Activated CD4-positive, alpha-beta T cell treated with anti-CD3 and anti-CD28 coated beads, Interleukin-2, amount 10 ng/mL, durations not matched to agents 7 days and 5 days (primary cell): ENCODE results near the gene GPRIN3. TPM values are rescaled to one million over a fixed set of nuclear protein-coding genes. Genes with fewer than 3 reads are reported as not detected.
"Not testable (repeated sequence)": the region's sequence is repeated elsewhere in the genome, so short reads cannot be mapped to it uniquely, and the experiment has no call there.

Source experiments
- CTCF ChIA-PET: fragments of 350-600 bp; sonication (Branson Sonifier 250); formaldehyde crosslinking; loops from one replicate; lab custom pipeline; 2021; ENCODE audit warnings: antibody characterized with exemption; lab: Charles Lee
- POLR2A ChIA-PET: fragments of 350-600 bp; sonication (Branson Sonifier 250); formaldehyde crosslinking; loops from one replicate; lab custom pipeline; 2021; ENCODE audit warnings: antibody characterized with exemption; lab: Charles Lee
- DNase-seq: peaks from one replicate; pipeline ENCODE4 v3.0.0-alpha.2; 2020
- H3K27ac Mint-ChIP-seq: one replicate; pipeline ENCODE4 v1.8.0; 2021; ENCODE audit warnings: mild to moderate bottlenecking, moderate library complexity, mixed read lengths
- H3K27me3 Mint-ChIP-seq: one replicate; pipeline ENCODE4 v1.8.0; 2021; ENCODE audit warnings: mixed read lengths
- H3K36me3 Mint-ChIP-seq: one replicate; pipeline ENCODE4 v1.8.0; 2021; ENCODE audit warnings: low read depth, mixed read lengths
- H3K4me1 Mint-ChIP-seq: one replicate; pipeline ENCODE4 v1.8.0; 2021; ENCODE audit warnings: mixed read lengths
- H3K4me3 Mint-ChIP-seq: one replicate; pipeline ENCODE4 v1.8.0; 2021; ENCODE audit warnings: mild to moderate bottlenecking, moderate library complexity, mixed read lengths
- H3K9me3 Mint-ChIP-seq: one replicate; pipeline ENCODE4 v1.8.0; 2021; ENCODE audit warnings: mixed read lengths
- total RNA-seq, 2 experiments: library from RNA; stranded (reverse); gene quantifications; one replicate each; pipeline ENCODE4 v1.2.3, GENCODE V29; 2021

GPRIN3 gene
- total RNA-seq, 2 experiments from 2014 or later = 51.1 to 57.4 TPM

- CTCF ChIA-PET = no interaction called here
- POLR2A ChIA-PET = no interaction called here
- H3K4me3 Mint-ChIP-seq = no peak overlapping the region
Measured at GRCh38 chr4:89268679-89269078, 38.9 kb downstream of the GPRIN3 start.

GRCh38 chr4:89267846-89268245 is 39.8 kb downstream of the GPRIN3 start:
- H3K27ac Mint-ChIP-seq = no peak overlapping the region
- peaks cover 46% of the 10 kb centered on the region for H3K4me1 Mint-ChIP-seq
- no peaks in the 10 kb centered on the region for H3K27me3 Mint-ChIP-seq
- DNase-seq = no peak
- ChIA-PET CTCF (no interaction called here), POLR2A (no interaction called here)
- H3K36me3 Mint-ChIP-seq = peaks cover 69% of the 10 kb centered on the region
- peaks cover 16% of the 10 kb centered on the region for H3K9me3 Mint-ChIP-seq
- no peak overlapping the region for H3K4me3 Mint-ChIP-seq

More at GRCh38 chr4:89268679-89269078, 38.9 kb downstream of the GPRIN3 start:
- H3K9me3 Mint-ChIP-seq = peaks cover 16% of the 10 kb centered on the region
- peaks cover 68% of the 10 kb centered on the region for H3K36me3 Mint-ChIP-seq
- H3K27me3 Mint-ChIP-seq = no peaks in the 10 kb centered on the region
- DNase-seq = no peak
- peaks cover 40% of the 10 kb centered on the region for H3K4me1 Mint-ChIP-seq
- H3K27ac Mint-ChIP-seq = no peak overlapping the region

- H3K27ac Mint-ChIP-seq = no peak overlapping the region
- ChIA-PET CTCF (no interaction called here), POLR2A (no interaction called here)
- no peaks in the 10 kb centered on the region for H3K27me3 Mint-ChIP-seq
- no peak for DNase-seq
- no peak overlapping the region for H3K4me3 Mint-ChIP-seq
- H3K9me3 Mint-ChIP-seq = peaks cover 13% of the 10 kb centered on the region
- H3K4me1 Mint-ChIP-seq = peaks cover 44% of the 10 kb centered on the region
- H3K36me3 Mint-ChIP-seq = peaks cover 67% of the 10 kb centered on the region
Measured at GRCh38 chr4:89267392-89267791, 40.2 kb downstream of the GPRIN3 start.

- H3K9me3 Mint-ChIP-seq = peaks cover 12% of the 10 kb centered on the region
- peaks cover 39% of the 10 kb centered on the region for H3K4me1 Mint-ChIP-seq
- H3K4me3 Mint-ChIP-seq = no peak overlapping the region
- no peak for DNase-seq
- H3K27ac Mint-ChIP-seq = no peak overlapping the region
- H3K27me3 Mint-ChIP-seq = no peaks in the 10 kb centered on the region
- peaks cover 63% of the 10 kb centered on the region for H3K36me3 Mint-ChIP-seq
- ChIA-PET CTCF (no interaction called here), POLR2A (no interaction called here)
Measured at GRCh38 chr4:89266128-89266527, 41.5 kb downstream of the GPRIN3 start.

- peaks cover 63% of the 10 kb centered on the region for H3K36me3 Mint-ChIP-seq
- H3K27ac Mint-ChIP-seq = no peak overlapping the region
- H3K9me3 Mint-ChIP-seq = peaks cover 10% of the 10 kb centered on the region
- H3K27me3 Mint-ChIP-seq = no peaks in the 10 kb centered on the region
- peaks cover 53% of the 10 kb centered on the region for H3K4me1 Mint-ChIP-seq
- ChIA-PET POLR2A (no interaction called here), CTCF (interaction anchor here (1.2 to 1.6 kb wide), 2 partner anchors 20 to 24 kb away, joined by 3 to 7 read pairs; no protein-coding TSS in a partner anchor)
- no peak overlapping the region for H3K4me3 Mint-ChIP-seq
- no peak for DNase-seq
Measured at GRCh38 chr4:89263265-89263664, 44.3 kb downstream of the GPRIN3 start.

DNA sequence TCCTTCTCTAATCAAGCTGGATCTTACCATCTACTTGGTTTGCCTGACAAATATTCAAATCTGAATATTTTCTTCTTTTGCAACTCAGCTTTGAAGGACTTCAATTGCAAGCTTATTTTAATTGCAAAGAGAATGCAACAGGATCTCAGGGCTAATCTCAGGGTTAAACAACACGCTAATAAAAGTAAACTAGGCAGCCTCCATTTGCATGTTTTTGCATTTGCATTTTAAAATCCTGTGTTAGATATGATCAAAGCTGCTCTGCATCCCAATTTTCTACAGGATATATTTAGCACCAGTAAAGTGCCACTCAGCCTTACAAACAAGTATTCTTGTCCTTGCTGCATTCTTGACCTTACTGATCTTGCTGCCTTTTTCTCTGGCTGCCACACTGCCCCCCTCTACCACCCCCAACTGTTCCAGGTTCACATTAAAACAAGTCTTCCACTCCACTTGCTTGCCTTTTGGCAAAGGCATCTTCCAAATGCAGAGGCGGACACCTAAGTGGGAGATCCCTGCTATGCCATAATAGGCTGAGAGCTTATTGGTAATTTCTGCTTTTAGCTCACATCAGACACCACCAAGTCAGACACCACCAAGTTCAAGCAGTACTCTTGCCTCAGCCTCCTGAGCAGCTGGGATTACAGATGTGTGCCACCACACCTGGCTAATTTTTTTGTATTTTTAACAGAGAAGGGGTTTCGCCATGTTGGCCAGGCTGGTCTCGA is 48.1 kb downstream of the GPRIN3 start:
- DNase-seq = no peak
- no peak overlapping the region for H3K4me3 Mint-ChIP-seq
- ChIA-PET CTCF (interaction anchor here (1.0 to 1.4 kb wide), 5 partner anchors 9 to 176 kb away, joined by 3 to 5 read pairs (median 4); no protein-coding TSS in a partner anchor), POLR2A (no interaction called here)
- H3K27ac Mint-ChIP-seq = peak overlapping the region; percentile 14
- H3K27me3 Mint-ChIP-seq = no peaks in the 10 kb centered on the region
- peaks cover 81% of the 10 kb centered on the region for H3K4me1 Mint-ChIP-seq
- peaks cover 66% of the 10 kb centered on the region for H3K36me3 Mint-ChIP-seq
- H3K9me3 Mint-ChIP-seq = peaks cover 9% of the 10 kb centered on the region

GRCh38 chr4:89258506-89258905 is 49.1 kb downstream of the GPRIN3 start:
- DNase-seq = no peak
- Mint-ChIP-seq H3K27ac (no peak overlapping the region), H3K36me3 (peaks cover 66% of the 10 kb centered on the region), H3K9me3 (peaks cover 3% of the 10 kb centered on the region), H3K4me3 (no peak overlapping the region), H3K27me3 (no peaks in the 10 kb centered on the region), H3K4me1 (peaks cover 80% of the 10 kb centered on the region)
- ChIA-PET CTCF (interaction anchor here (1.0 to 1.4 kb wide), 4 partner anchors 32 to 176 kb away, joined by 3 to 4 read pairs (median 4); no protein-coding TSS in a partner anchor), POLR2A (interaction anchor here (0.6 kb wide), 1 partner anchor 974 kb away, joined by 3 read pairs; the partner anchor contains the start of gene PPM1K)

- CTCF ChIA-PET = interaction anchor here (1.4 kb wide), 1 partner anchor 41 kb away, joined by 3 read pairs; no protein-coding TSS in a partner anchor
- DNase-seq = no peak
- peaks cover 63% of the 10 kb centered on the region for H3K36me3 Mint-ChIP-seq
- H3K4me3 Mint-ChIP-seq = no peak overlapping the region
- peak overlapping the region; percentile 66 for H3K27ac Mint-ChIP-seq
- peaks cover 3% of the 10 kb centered on the region for H3K9me3 Mint-ChIP-seq
- POLR2A ChIA-PET = no interaction called here
- H3K27me3 Mint-ChIP-seq = no peaks in the 10 kb centered on the region
- H3K4me1 Mint-ChIP-seq = peaks cover 80% of the 10 kb centered on the region
Measured at GRCh38 chr4:89257376-89257775, 50.2 kb downstream of the GPRIN3 start.

DNA sequence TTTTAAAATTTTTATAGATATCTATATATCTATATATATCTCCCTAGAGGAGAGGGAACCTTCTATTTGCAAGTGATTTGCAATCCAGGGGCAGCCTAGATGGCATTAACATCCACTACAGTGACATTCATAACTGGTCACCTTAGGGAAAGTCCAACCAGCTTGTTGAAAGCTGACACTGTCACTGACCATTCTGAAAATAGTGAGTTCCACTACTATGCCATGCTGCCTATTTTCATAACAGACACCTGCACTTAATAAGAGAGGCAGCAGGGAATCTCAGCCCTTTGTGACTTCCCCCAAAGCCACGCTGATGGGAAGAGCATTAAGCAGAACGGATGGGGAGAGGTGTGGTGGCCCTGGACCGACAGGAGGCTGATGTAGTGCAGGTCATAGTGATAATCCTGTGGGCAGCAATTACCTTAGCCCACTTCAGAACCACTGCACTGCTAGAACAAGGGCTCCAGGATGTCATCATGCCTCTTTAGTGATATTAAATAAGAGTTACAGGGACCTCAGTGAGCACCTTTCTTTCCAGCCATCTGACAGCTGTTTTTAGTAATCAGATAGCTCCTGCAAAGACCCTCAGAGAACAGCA is 51.3 kb downstream of the GPRIN3 start:
- Mint-ChIP-seq H3K9me3 (peaks cover 3% of the 10 kb centered on the region), H3K36me3 (peaks cover 63% of the 10 kb centered on the region), H3K4me1 (peaks cover 82% of the 10 kb centered on the region), H3K27ac (peak overlapping the region; percentile 54), H3K27me3 (no peaks in the 10 kb centered on the region), H3K4me3 (no peak overlapping the region)
- POLR2A ChIA-PET = no interaction called here
- no peak for DNase-seq
- CTCF ChIA-PET = interaction anchor here (0.8 to 1.2 kb wide), 2 partner anchors 52 to 215 kb away, joined by 3 read pairs; no protein-coding TSS in a partner anchor

- ChIA-PET POLR2A (no interaction called here), CTCF (interaction anchor here (0.6 to 1.2 kb wide), 9 partner anchors 9 to 217 kb away, joined by 3 to 4 read pairs (median 3); no protein-coding TSS in a partner anchor)
- peaks cover 52% of the 10 kb centered on the region for H3K36me3 Mint-ChIP-seq
- H3K27ac Mint-ChIP-seq = no peak overlapping the region
- no peak overlapping the region for H3K4me3 Mint-ChIP-seq
- H3K27me3 Mint-ChIP-seq = no peaks in the 10 kb centered on the region
- peaks cover 3% of the 10 kb centered on the region for H3K9me3 Mint-ChIP-seq
- DNase-seq = peak; percentile 39
- H3K4me1 Mint-ChIP-seq = peaks cover 71% of the 10 kb centered on the region
Measured at GRCh38 chr4:89254847-89255246, 52.8 kb downstream of the GPRIN3 start.

DNA sequence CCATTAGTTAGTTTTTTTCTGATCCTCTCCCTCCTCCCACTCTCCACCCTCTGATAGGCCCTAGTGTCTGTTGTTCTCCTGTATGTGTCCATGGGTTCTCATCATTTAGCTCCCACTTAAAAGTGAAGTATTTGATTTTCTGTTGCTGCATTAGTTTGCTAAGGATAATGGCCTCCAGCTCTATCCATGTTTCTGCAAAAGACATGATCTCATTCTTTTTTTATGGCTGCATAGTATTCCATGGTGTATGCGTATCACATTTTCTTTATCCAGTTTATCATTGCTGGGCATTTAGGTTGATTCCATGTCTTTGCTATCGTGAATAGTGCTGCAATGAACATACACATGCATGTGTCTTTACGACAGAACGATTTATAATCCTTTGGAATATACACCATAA is 53.3 kb downstream of the GPRIN3 start:
- DNase-seq, H3K4me3 Mint-ChIP-seq, H3K27me3 Mint-ChIP-seq, H3K9me3 Mint-ChIP-seq, H3K27ac Mint-ChIP-seq, POLR2A ChIA-PET: not testable (repeated sequence)
- peaks cover 68% of the 10 kb centered on the region for H3K4me1 Mint-ChIP-seq
- H3K36me3 Mint-ChIP-seq = peaks cover 53% of the 10 kb centered on the region
- CTCF ChIA-PET = interaction anchor here (0.6 to 1.2 kb wide), 6 partner anchors 21 to 199 kb away, joined by 3 to 4 read pairs (median 3); no protein-coding TSS in a partner anchor

- ChIA-PET POLR2A (no interaction called here), CTCF (interaction anchor here (0.6 kb wide), 1 partner anchor 199 kb away, joined by 4 read pairs; no protein-coding TSS in a partner anchor)
- Mint-ChIP-seq H3K27ac (no peak overlapping the region), H3K9me3 (peaks cover 3% of the 10 kb centered on the region), H3K4me1 (peaks cover 66% of the 10 kb centered on the region), H3K36me3 (peaks cover 57% of the 10 kb centered on the region), H3K27me3 (no peaks in the 10 kb centered on the region), H3K4me3 (no peak overlapping the region)
- no peak for DNase-seq
Measured at GRCh38 chr4:89253935-89254334, 53.7 kb downstream of the GPRIN3 start.

GRCh38 chr4:89253311-89253710 is 54.3 kb downstream of the GPRIN3 start:
- Mint-ChIP-seq H3K27ac (no peak overlapping the region), H3K36me3 (peaks cover 59% of the 10 kb centered on the region), H3K4me1 (peaks cover 60% of the 10 kb centered on the region), H3K9me3 (peaks cover 3% of the 10 kb centered on the region), H3K27me3 (no peaks in the 10 kb centered on the region), H3K4me3 (no peak overlapping the region)
- DNase-seq = no peak
- ChIA-PET POLR2A (no interaction called here), CTCF (no interaction called here)
